HCT116 (cell line): ENCODE data around the gene TSPOAP1. TPM values are rescaled to one million over a fixed set of nuclear protein-coding genes. Genes with fewer than 3 reads are reported as not detected.

Experiments
- ATAC-seq: fragments of 200-7000 bp; cut with Tn5 transposase; 2 replicates; pipeline ENCODE4 v1.9.1; 2020; ENCODE audit warnings: mild to moderate bottlenecking, moderate library complexity
- BruUV-seq: library from RNA; stranded (reverse); fragments of 400-500 nt; replicated peaks from 2 replicates; lab custom pipeline; 2021; lab: Mats Ljungman, UMichigan
- CTCF ChIA-PET: fragments of 300-600 bp; sonication (Branson Sonifier 250); formaldehyde crosslinking; loops from one replicate; lab custom pipeline; 2021; ENCODE audit warnings: antibody characterized with exemption; lab: Charles Lee
- POLR2A ChIA-PET: fragments of 300-600, 350-600 bp; sonication (Branson Sonifier 250); formaldehyde crosslinking; loops from one replicate; lab custom pipeline; 2021; ENCODE audit warnings: antibody characterized with exemption; lab: Charles Lee
- RAD21 ChIA-PET, 2 experiments: fragments of 300-600 bp; sonication (Branson Sonifier 250); formaldehyde crosslinking; loops; one replicate each; lab custom pipeline; 2023; ENCODE audit warnings: low total read pairs in 2 of 2; ENCODE audit not compliant: uncharacterized antibody in 2 of 2, unreplicated experiment in 2 of 2, low non-redundant PET in 1 of 2; lab: Charles Lee
- DNase-seq: peaks from one replicate; pipeline ENCODE4 v3.0.0-alpha.2; 2010; ENCODE audit warnings: low read depth, low spot score
- H2AFZ ChIP-seq: fragments of 200-600 bp; shearing (Covaris generic), sonication (generic); 2 replicates; pipeline ENCODE4 v1.6.1; 2017; ENCODE audit warnings: low read depth, mixed run types, mixed read lengths, antibody characterized with exemption, low read length; ENCODE audit not compliant: poor library complexity, severe bottlenecking
- H3K27ac ChIP-seq: 2 replicates; pipeline ENCODE4 v1.5.1; 2012; ENCODE audit warnings: low read depth, low read length
- H3K27me3 ChIP-seq: fragments of 200-600 bp; sonication (generic); 2 replicates; pipeline ENCODE4 v1.6.1; 2016; ENCODE audit warnings: mixed run types, low read length, mixed read lengths; ENCODE audit not compliant: insufficient read depth
- H3K36me3 ChIP-seq, 2 experiments: fragments of 200-500 bp in 1 of 2; fragments of 200-600 bp in 1 of 2; sonication (Bioruptor generic) in 1 of 2; sonication (generic) in 1 of 2; 2 replicates each; pipeline versions ENCODE4 v1.5.1 to v1.6.1; 2014 to 2016; ENCODE audit warnings: low read length in 2 of 2, inconsistent platforms in 1 of 2, mixed read lengths in 1 of 2, mixed run types in 1 of 2; ENCODE audit not compliant: insufficient read depth in 2 of 2, control insufficient read depth in 1 of 2
- H3K4me1 ChIP-seq, 2 experiments: fragments of 200-600 bp in 1 of 2; sonication (generic) in 1 of 2; 2 replicates each; pipeline versions ENCODE4 v1.5.1 to v1.6.1; 2012 to 2017; ENCODE audit warnings: low read length in 2 of 2, inconsistent platforms in 1 of 2, mild to moderate bottlenecking in 1 of 2, mixed read lengths in 1 of 2, mixed run types in 1 of 2, moderate library complexity in 1 of 2; ENCODE audit not compliant: insufficient read depth in 2 of 2, control insufficient read depth in 1 of 2
- H3K4me2 ChIP-seq: fragments of 200-600 bp; sonication (generic); 2 replicates; pipeline ENCODE4 v1.6.1; 2017; ENCODE audit warnings: mixed run types, low read length, mixed read lengths
- H3K4me3 ChIP-seq, 2 experiments: fragments of 200-600 bp in 1 of 2; sonication (generic) in 1 of 2; replicated peaks in 1 of 2; 2 replicates each; pipeline ENCODE4 v1.5.1; 2011 to 2016; ENCODE audit warnings: low read length in 2 of 2, control low read depth in 1 of 2, low read depth in 1 of 2, mild to moderate bottlenecking in 1 of 2, mixed read lengths in 1 of 2, mixed run types in 1 of 2
- H3K79me2 ChIP-seq: fragments of 200-600 bp; sonication (generic); 2 replicates; pipeline ENCODE4 v1.6.1; 2017; ENCODE audit warnings: mild to moderate bottlenecking, mixed run types, low read length, moderate library complexity, mixed read lengths; ENCODE audit not compliant: insufficient read depth
- H3K9ac ChIP-seq: fragments of 200-600 bp; sonication (generic); 2 replicates; pipeline ENCODE4 v1.6.1; 2016; ENCODE audit warnings: low read length, mixed read lengths
- H3K9me2 ChIP-seq: fragments of 200-600 bp; sonication (generic), shearing (Covaris generic); 2 replicates; pipeline ENCODE4 v1.6.1; 2017; ENCODE audit warnings: mixed run types, mild to moderate bottlenecking, moderate library complexity; ENCODE audit not compliant: insufficient read depth
- H3K9me3 ChIP-seq, 2 experiments: fragments of 200-500 bp in 1 of 2; fragments of 200-600 bp in 1 of 2; sonication (Bioruptor generic) in 1 of 2; sonication (generic) in 1 of 2; 2 replicates each; pipeline ENCODE4 v1.6.1; 2014 to 2017; ENCODE audit warnings: low read length in 2 of 2, mixed read lengths in 2 of 2, inconsistent platforms in 1 of 2, low read depth in 1 of 2, mild to moderate bottlenecking in 1 of 2, mixed run types in 1 of 2, moderate library complexity in 1 of 2; ENCODE audit not compliant: control insufficient read depth in 1 of 2, insufficient read depth in 1 of 2
- H4K20me1 ChIP-seq: fragments of 200-600 bp; sonication (generic), shearing (Covaris generic); 2 replicates; pipeline ENCODE4 v1.6.1; 2017; ENCODE audit warnings: mixed run types, mild to moderate bottlenecking, moderate library complexity; ENCODE audit not compliant: insufficient read depth
- ATF3 ChIP-seq: IDR thresholded peaks from 2 replicates; pipeline ENCODE4 v1.6.1; 2012
- CBX3 ChIP-seq: IDR thresholded peaks from 2 replicates; pipeline ENCODE4 v1.6.1; 2012; ENCODE audit warnings: low read depth
- CEBPB ChIP-seq: IDR thresholded peaks from 2 replicates; pipeline ENCODE4 v1.6.1; 2012; ENCODE audit warnings: low read depth
- CTCF ChIP-seq, 3 experiments: fragments of 200-600 bp in 1 of 3; sonication (generic) in 1 of 3; IDR thresholded peaks in 2 of 3; conservative IDR thresholded peaks in 1 of 3; 2 replicates each; pipeline ENCODE4 v1.5.1; 2012 to 2017; ENCODE audit warnings: low read depth in 2 of 3, low read length in 2 of 3, antibody characterized with exemption in 1 of 3, borderline replicate concordance in 1 of 3, control low read depth in 1 of 3, mild to moderate bottlenecking in 1 of 3, mixed read lengths in 1 of 3, mixed run types in 1 of 3, moderate library complexity in 1 of 3; ENCODE audit not compliant: insufficient read depth in 1 of 3
- EGR1 ChIP-seq: IDR thresholded peaks from 2 replicates; pipeline ENCODE4 v1.6.1; 2012; ENCODE audit warnings: low read depth
- ELF1 ChIP-seq: IDR thresholded peaks from 2 replicates; pipeline ENCODE4 v1.6.1; 2012; ENCODE audit warnings: low read depth, borderline replicate concordance
- EZH2phosphoT487 ChIP-seq: fragments of 200-600 bp; IDR thresholded peaks from 2 replicates; pipeline ENCODE4 v1.6.1; 2018; ENCODE audit warnings: antibody characterized with exemption, borderline replicate concordance
- JUND ChIP-seq: IDR thresholded peaks from 2 replicates; pipeline ENCODE4 v1.6.1; 2012
- POLR2A ChIP-seq: IDR thresholded peaks from 2 replicates; pipeline ENCODE4 v1.7.0; 2011; ENCODE audit warnings: borderline replicate concordance; ENCODE audit not compliant: insufficient read depth, insufficient read length; ENCODE audit errors: extremely low read depth
- POLR2AphosphoS5 ChIP-seq: IDR thresholded peaks from 2 replicates; pipeline ENCODE4 v1.6.1; 2011; ENCODE audit warnings: mild to moderate bottlenecking, low read depth, low read length, moderate library complexity
- SIN3A ChIP-seq: IDR thresholded peaks from 2 replicates; pipeline ENCODE4 v1.6.1; 2012; ENCODE audit warnings: low read depth
- SP1 ChIP-seq: IDR thresholded peaks from 2 replicates; pipeline ENCODE4 v1.6.1; 2012; ENCODE audit warnings: low read depth
- SRF ChIP-seq: IDR thresholded peaks from 2 replicates; pipeline ENCODE4 v1.6.1; 2012; ENCODE audit warnings: low read depth
- TCF7L2 ChIP-seq: IDR thresholded peaks from 2 replicates; pipeline ENCODE4 v1.7.0; 2011; ENCODE audit warnings: borderline replicate concordance, inconsistent platforms; ENCODE audit not compliant: insufficient read depth, insufficient read length; ENCODE audit errors: extremely low read depth
- YY1 ChIP-seq: IDR thresholded peaks from 2 replicates; pipeline ENCODE4 v1.6.1; 2011; ENCODE audit warnings: low read length, low read depth, moderate library complexity, mild to moderate bottlenecking; ENCODE audit not compliant: insufficient replicate concordance; ENCODE audit errors: extremely low read depth
- ZFX ChIP-seq: fragments of 450-650 bp; IDR thresholded peaks from 2 replicates; pipeline ENCODE4 v1.6.1; 2017
- ZNF274 ChIP-seq: fragments of 200-500 bp; sonication (Bioruptor generic); IDR thresholded peaks from 2 replicates; pipeline ENCODE4 v1.6.1; 2014; ENCODE audit warnings: mild to moderate bottlenecking, low read depth, low read length, inconsistent platforms
- intact Hi-C: fragments of 100-400 bp; cut with micrococcal nuclease; formaldehyde crosslinking; loops from 2 replicates; pipeline ENCODE4 v1.10.0; 2022
- total RNA-seq: library from RNA; stranded (reverse); gene quantifications from one replicate; pipeline ENCODE4 v1.2.1, GENCODE V29; 2021; ENCODE audit not compliant: unreplicated experiment

Gene TSPOAP1
- total RNA-seq, 1 experiment from 2014 or later, result 0.27 TPM

GRCh38 chr17:58281511-58282011 lies 47.0 kb downstream of the TSPOAP1 start (continued):
- TF ChIP-seq CTCF (IDR thresholded peaks at IDR 0.05 in 2 of 3, conservative IDR thresholded peaks at IDR 0.05 in 1 of 3; ENCODE audit: borderline replicate concordance in 1 of 3, insufficient read depth in 1 of 3, low read depth in 2 of 3, low read length in 2 of 3) (no peak), ZNF274 (no peak), POLR2AphosphoS5 (no peak), SRF (no peak), SP1 (no peak), CEBPB (no peak), POLR2A (no peak), YY1 (no peak)

GRCh38 chr17:58280480-58281217 lies 47.9 kb downstream of the TSPOAP1 start, which contains the start of gene MPO:
Gene MPO, minus strand, starts transcription at chr17:58280935. Its CDS starts 177 bp downstream, at chr17:58280758.
- DNase-seq, result no peak
- H3K27me3 ChIP-seq, result no peaks in the 10 kb centered on the region
- no peak within 1 kb of the TSS for H2AFZ ChIP-seq
- H3K4me3 ChIP-seq, result no peak within 1 kb of the TSS
- H3K4me1 ChIP-seq, result no peaks in the 10 kb centered on the region
- intact Hi-C loops, result no loop called here
- CTCF ChIA-PET, result interaction anchor here (1.8 kb wide), 1 partner anchor 37 kb away, joined by 6 read pairs; no protein-coding TSS in a partner anchor
- no peak for TF ChIP-seq TCF7L2
- TF ChIP-seq EZH2phosphoT487, result no peak
- no peak for TF ChIP-seq CBX3
- TF ChIP-seq JUND, result no peak
- TF ChIP-seq EGR1, result no peak
- TF ChIP-seq CEBPB, result no peak
- TF ChIP-seq SRF, result no peak
- TF ChIP-seq SIN3A, result no peak
- no peak for TF ChIP-seq ATF3
- no peak for TF ChIP-seq ZFX
- TF ChIP-seq ELF1, result no peak
- TF ChIP-seq, all 23 proteins: peak for 0
- ChIA-PET POLR2A (no interaction called here), RAD21 (no interaction called here)
- Histone ChIP-seq H3K9ac (no peak within 1 kb of the TSS), H3K9me2 (no peaks in the 10 kb centered on the region), H3K79me2 (no peaks in the 10 kb centered on the region), H3K4me2 (no peak within 1 kb of the TSS), H3K36me3 (no peaks in the 10 kb centered on the region), H3K27ac (no peak within 1 kb of the TSS), H4K20me1 (no peaks in the 10 kb centered on the region), H3K9me3 (no peaks in the 10 kb centered on the region)
- no peak for ATAC-seq
- BruUV-seq, result no TSS peak
